OCI-LY7 (cell line): ENCODE results near the gene MAMDC2. TPM values are rescaled to one million over a fixed set of nuclear protein-coding genes. Genes with fewer than 3 reads are reported as not detected.

Experiments used
- BruUV-seq: library from RNA; stranded (reverse); fragments of 400-500 nt; replicated peaks from 2 replicates; lab custom pipeline; 2021; lab: Mats Ljungman, UMichigan
- CTCF ChIA-PET: fragments of 300-600 bp; sonication (Branson Sonifier 250); formaldehyde crosslinking; loops from one replicate; lab custom pipeline; 2022; ENCODE audit warnings: antibody characterized with exemption; ENCODE audit not compliant: unreplicated experiment; lab: Charles Lee
- POLR2A ChIA-PET: fragments of 300-600 bp; sonication (Branson Sonifier 250); formaldehyde crosslinking; loops from one replicate; lab custom pipeline; 2022; ENCODE audit warnings: antibody characterized with exemption; lab: Charles Lee
- DNase-seq: peaks from one replicate; pipeline ENCODE4 v3.0.0-alpha.2; 2015; ENCODE audit warnings: low spot score
- H2AFZ ChIP-seq: fragments of 200-600 bp; sonication (generic), shearing (Covaris generic); 2 replicates; pipeline ENCODE4 v1.6.1; 2014; ENCODE audit warnings: mild to moderate bottlenecking, antibody characterized with exemption, low read length, moderate library complexity
- H3K27ac ChIP-seq: fragments of 200-600 bp; sonication (generic); 2 replicates; pipeline ENCODE4 v1.5.1; 2014; ENCODE audit warnings: mixed run types, low read depth, mild to moderate bottlenecking, moderate library complexity, low read length, inconsistent platforms; ENCODE audit not compliant: poor library complexity, severe bottlenecking
- H3K36me3 ChIP-seq: fragments of 200-600 bp; sonication (generic); 2 replicates; pipeline ENCODE4 v1.6.1; 2014; ENCODE audit warnings: mild to moderate bottlenecking, antibody characterized with exemption, low read length, moderate library complexity, mixed read lengths; ENCODE audit not compliant: insufficient read depth
- H3K4me1 ChIP-seq: fragments of 200-600 bp; sonication (generic); 2 replicates; pipeline ENCODE4 v1.5.1; 2014; ENCODE audit warnings: mild to moderate bottlenecking, low read length; ENCODE audit not compliant: insufficient read depth, poor library complexity, severe bottlenecking
- H3K4me2 ChIP-seq: fragments of 200-600 bp; sonication (generic); 2 replicates; pipeline ENCODE4 v1.6.1; 2014; ENCODE audit warnings: mild to moderate bottlenecking, low read length
- H3K4me3 ChIP-seq: fragments of 200-600 bp; sonication (generic); 2 replicates; pipeline ENCODE4 v1.5.1; 2014; ENCODE audit warnings: mild to moderate bottlenecking, low read depth, low read length; ENCODE audit not compliant: poor library complexity, severe bottlenecking
- H3K79me2 ChIP-seq: fragments of 200-600 bp; sonication (generic); 2 replicates; pipeline ENCODE4 v1.6.1; 2016; ENCODE audit warnings: low read depth, mild to moderate bottlenecking, low read length, moderate library complexity, mixed read lengths; ENCODE audit not compliant: insufficient read depth
- H3K9me2 ChIP-seq: fragments of 200-600 bp; sonication (generic); 2 replicates; pipeline ENCODE4 v1.6.1; 2016; ENCODE audit warnings: mild to moderate bottlenecking, low read length, mixed read lengths; ENCODE audit not compliant: insufficient read depth
- H3K9me3 ChIP-seq: fragments of 200-600 bp; sonication (generic); 2 replicates; pipeline ENCODE4 v1.6.1; 2014; ENCODE audit warnings: mild to moderate bottlenecking, mixed run types, low read length, mixed read lengths
- H4K20me1 ChIP-seq: fragments of 200-600 bp; sonication (generic); 2 replicates; pipeline ENCODE4 v1.6.1; 2014; ENCODE audit warnings: mild to moderate bottlenecking, antibody characterized with exemption, low read length, moderate library complexity, mixed read lengths; ENCODE audit not compliant: insufficient read depth
- CTCF ChIP-seq: fragments of 200-600 bp; sonication (generic); conservative IDR thresholded peaks from 2 replicates; pipeline ENCODE4 v1.5.1; 2014; ENCODE audit warnings: mild to moderate bottlenecking, antibody characterized with exemption, low read length, moderate library complexity, mixed read lengths
- EZH2phosphoT487 ChIP-seq: fragments of 200-600 bp; sonication (generic); IDR thresholded peaks from 2 replicates; pipeline ENCODE4 v1.6.1; 2018; ENCODE audit warnings: low read depth, borderline replicate concordance, mild to moderate bottlenecking, mixed run types, antibody characterized with exemption, low read length, moderate library complexity, mixed read lengths
- intact Hi-C: fragments of 100-400 bp; cut with micrococcal nuclease; formaldehyde crosslinking; loops from one replicate; pipeline ENCODE4 v1.10.0; 2022; ENCODE audit not compliant: unreplicated experiment
- total RNA-seq, 2 experiments: library from RNA; depleted of rRNA in 1 of 2; stranded (reverse); fragments of >200 nt in 1 of 2; shearing (Covaris generic) in 1 of 2; gene quantifications; 2 replicates each; pipeline ENCODE4 v1.2.3, GENCODE V29; 2014 to 2022

The MAMDC2 gene
- total RNA-seq, 2 experiments from 2014 or later, result not detected

DNA sequence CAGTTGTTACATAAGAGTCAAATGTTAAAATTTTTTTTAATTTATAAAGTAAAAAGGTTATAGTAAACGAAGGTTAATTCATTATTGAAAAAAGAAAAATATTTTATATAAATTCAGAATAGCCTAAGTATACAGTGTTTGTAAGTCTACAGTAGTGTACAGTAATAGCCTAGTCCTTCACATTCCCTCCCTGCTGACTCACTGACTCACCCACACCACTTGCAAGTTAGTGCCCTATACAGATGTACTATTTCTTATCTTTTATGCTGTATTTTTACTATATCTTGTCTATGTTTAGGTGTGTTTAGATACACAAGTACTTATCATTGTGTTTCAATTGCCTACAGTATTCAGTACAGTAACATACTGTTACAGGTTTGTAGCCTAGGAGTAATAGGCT is 57.6 kb downstream of the MAMDC2 start:
- CTCF ChIA-PET, result no interaction called here

GRCh38 chr9:70105147-70105546 is 61.5 kb downstream of the MAMDC2 start:
- no peak overlapping the region for H3K4me3 ChIP-seq
- no peak overlapping the region for H2AFZ ChIP-seq
- H4K20me1 ChIP-seq, result no peaks in the 10 kb centered on the region; the same call in 1 of the 2 replicates
- H3K27ac ChIP-seq, result no peak overlapping the region
- no peak for DNase-seq
- TF ChIP-seq EZH2phosphoT487 (no peak), CTCF (no peak)
- H3K36me3 ChIP-seq, result no peaks in the 10 kb centered on the region
- intact Hi-C loops, result no loop called here
- H3K4me2 ChIP-seq, result no peak overlapping the region
- ChIA-PET POLR2A (no interaction called here), CTCF (no interaction called here)
- H3K4me1 ChIP-seq, result no peaks in the 10 kb centered on the region
- no peaks in the 10 kb centered on the region for H3K79me2 ChIP-seq
- H3K9me3 ChIP-seq, result no peaks in the 10 kb centered on the region
- no peaks in the 10 kb centered on the region for H3K9me2 ChIP-seq
- no TSS peak for BruUV-seq

More for the DNA sequence above, 57.6 kb downstream of the MAMDC2 start:
- no peaks in the 10 kb centered on the region for H3K9me3 ChIP-seq
- H2AFZ ChIP-seq, result no peak overlapping the region
- H3K9me2 ChIP-seq, result no peaks in the 10 kb centered on the region
- POLR2A ChIA-PET, result no interaction called here
- H3K4me3 ChIP-seq, result no peak overlapping the region
- TF ChIP-seq EZH2phosphoT487 (no peak), CTCF (no peak)
- BruUV-seq, result no TSS peak
- no peaks in the 10 kb centered on the region for H4K20me1 ChIP-seq
- H3K4me2 ChIP-seq, result no peak overlapping the region
- no peaks in the 10 kb centered on the region for H3K79me2 ChIP-seq
- intact Hi-C loops, result no loop called here
- no peak overlapping the region for H3K27ac ChIP-seq
- no peaks in the 10 kb centered on the region for H3K4me1 ChIP-seq
- DNase-seq, result no peak
- H3K36me3 ChIP-seq, result no peaks in the 10 kb centered on the region

DNA sequence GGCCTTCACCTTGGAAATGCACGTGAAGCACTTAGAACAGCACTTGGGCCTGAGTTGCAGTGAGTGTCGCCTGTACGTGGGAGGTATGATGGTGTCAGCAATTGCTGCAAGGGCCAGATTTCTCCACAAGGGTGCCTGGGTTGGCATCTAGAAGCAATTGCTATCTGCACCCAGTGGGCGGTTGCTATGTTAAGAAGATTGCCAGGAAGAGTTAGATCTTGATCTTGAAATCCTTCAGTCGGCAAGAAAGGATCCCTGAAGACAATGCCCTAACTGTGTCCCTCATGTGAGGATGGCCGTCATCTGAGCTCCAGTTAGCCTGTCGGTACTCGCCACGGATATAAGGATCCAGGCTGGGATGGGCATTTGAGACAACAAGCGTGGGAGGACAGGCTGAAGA is 62.9 kb downstream of the MAMDC2 start:
- H3K27ac ChIP-seq, result no peak overlapping the region
- no peak overlapping the region for H3K4me3 ChIP-seq
- H3K36me3 ChIP-seq, result no peaks in the 10 kb centered on the region
- BruUV-seq, result no TSS peak
- POLR2A ChIA-PET, result no interaction called here
- TF ChIP-seq CTCF (no peak), EZH2phosphoT487 (no peak)
- CTCF ChIA-PET, result no interaction called here
- H3K9me2 ChIP-seq, result no peaks in the 10 kb centered on the region
- intact Hi-C loops, result no loop called here
- H2AFZ ChIP-seq, result no peak overlapping the region
- H4K20me1 ChIP-seq, result no peaks in the 10 kb centered on the region; the same call in 1 of the 2 replicates
- no peaks in the 10 kb centered on the region for H3K4me1 ChIP-seq
- no peaks in the 10 kb centered on the region for H3K79me2 ChIP-seq
- no peaks in the 10 kb centered on the region for H3K9me3 ChIP-seq
- no peak overlapping the region for H3K4me2 ChIP-seq
- DNase-seq, result no peak
